ENCODE data around the gene MICU1.
"Not testable (repeated sequence)": the region's sequence is repeated elsewhere in the genome, so short reads cannot be mapped to it uniquely, and the experiment has no call there.

The MICU1 gene

DNA sequence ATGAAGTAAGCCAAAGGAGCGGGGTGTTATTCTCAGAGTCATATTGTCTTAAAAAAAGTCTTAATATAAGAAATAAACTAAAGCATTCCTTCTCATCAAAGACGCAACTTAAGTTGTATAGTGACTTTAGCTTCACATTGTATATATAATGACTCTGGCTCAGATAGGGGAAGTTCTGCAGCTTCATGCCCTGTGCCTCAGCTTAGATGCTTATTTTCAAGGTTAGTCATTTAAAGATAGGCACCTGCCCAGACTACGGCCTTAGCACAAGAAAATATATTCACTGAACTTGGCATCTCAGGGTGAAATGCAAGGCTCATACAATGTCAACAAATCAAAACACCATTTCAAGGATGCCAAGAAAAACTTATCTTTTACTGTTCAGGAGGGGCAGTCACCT is 218.4 kb downstream of the MICU1 start:
- Histone ChIP-seq H3K9me3 (ENCODE audit: control insufficient read depth, low read depth, low read length) (no peaks in the 10 kb centered on the region), H3K27ac (ENCODE audit: low read length) (no peak overlapping the region), H3K36me3 (ENCODE audit: control insufficient read depth, low read depth, low read length) (no peaks in the 10 kb centered on the region), H3K4me3 (ENCODE audit: low read length) (no peak overlapping the region), H3K4me1 (ENCODE audit: control insufficient read depth, low read depth, low read length) (no peaks in the 10 kb centered on the region), H3K27me3 (ENCODE audit: control insufficient read depth, insufficient read depth, low read length) (no peaks in the 10 kb centered on the region), H3K9ac (ENCODE audit: low read length) (no peak overlapping the region)

GRCh38 chr10:72395581-72395980 is 230.3 kb downstream of the MICU1 start:
- H3K4me1 ChIP-seq (ENCODE audit: control insufficient read depth, low read depth, low read length); H3K9ac ChIP-seq (ENCODE audit: low read length); H3K9me3 ChIP-seq (ENCODE audit: control insufficient read depth, low read depth, low read length); H3K36me3 ChIP-seq (ENCODE audit: control insufficient read depth, low read depth, low read length); H3K4me3 ChIP-seq (ENCODE audit: low read length); H3K27ac ChIP-seq (ENCODE audit: low read length); H3K27me3 ChIP-seq (ENCODE audit: control insufficient read depth, insufficient read depth, low read length): not testable (repeated sequence)

GRCh38 chr10:72392571-72392970 is 233.3 kb downstream of the MICU1 start:
- Histone ChIP-seq H3K9me3 (ENCODE audit: control insufficient read depth, low read depth, low read length) (no peaks in the 10 kb centered on the region), H3K9ac (ENCODE audit: low read length) (no peak overlapping the region), H3K4me1 (ENCODE audit: control insufficient read depth, low read depth, low read length) (no peaks in the 10 kb centered on the region), H3K27me3 (ENCODE audit: control insufficient read depth, insufficient read depth, low read length) (no peaks in the 10 kb centered on the region), H3K36me3 (ENCODE audit: control insufficient read depth, low read depth, low read length) (no peaks in the 10 kb centered on the region), H3K4me3 (ENCODE audit: low read length) (no peak overlapping the region), H3K27ac (ENCODE audit: low read length) (no peak overlapping the region)

GRCh38 chr10:72390764-72391163 is 235.1 kb downstream of the MICU1 start:
- no peak overlapping the region for H3K4me3 ChIP-seq (ENCODE audit: low read length)

GRCh38 chr10:72389716-72390115 is 236.2 kb downstream of the MICU1 start:
- H3K27me3 ChIP-seq (ENCODE audit: control insufficient read depth, insufficient read depth, low read length), result no peaks in the 10 kb centered on the region
- H3K36me3 ChIP-seq (ENCODE audit: control insufficient read depth, low read depth, low read length), result no peaks in the 10 kb centered on the region
- no peak overlapping the region for H3K4me3 ChIP-seq (ENCODE audit: low read length)
- no peak overlapping the region for H3K9ac ChIP-seq (ENCODE audit: low read length)
- no peaks in the 10 kb centered on the region for H3K9me3 ChIP-seq (ENCODE audit: control insufficient read depth, low read depth, low read length)
- no peaks in the 10 kb centered on the region for H3K4me1 ChIP-seq (ENCODE audit: control insufficient read depth, low read depth, low read length)
- H3K27ac ChIP-seq (ENCODE audit: low read length), result no peak overlapping the region

More at GRCh38 chr10:72390764-72391163, 235.1 kb downstream of the MICU1 start:
- H3K9me3 ChIP-seq (ENCODE audit: control insufficient read depth, low read depth, low read length), result no peaks in the 10 kb centered on the region
- no peaks in the 10 kb centered on the region for H3K36me3 ChIP-seq (ENCODE audit: control insufficient read depth, low read depth, low read length)
- no peak overlapping the region for H3K9ac ChIP-seq (ENCODE audit: low read length)
- no peak overlapping the region for H3K27ac ChIP-seq (ENCODE audit: low read length)
- no peaks in the 10 kb centered on the region for H3K4me1 ChIP-seq (ENCODE audit: control insufficient read depth, low read depth, low read length)
- no peaks in the 10 kb centered on the region for H3K27me3 ChIP-seq (ENCODE audit: control insufficient read depth, insufficient read depth, low read length)

DNA sequence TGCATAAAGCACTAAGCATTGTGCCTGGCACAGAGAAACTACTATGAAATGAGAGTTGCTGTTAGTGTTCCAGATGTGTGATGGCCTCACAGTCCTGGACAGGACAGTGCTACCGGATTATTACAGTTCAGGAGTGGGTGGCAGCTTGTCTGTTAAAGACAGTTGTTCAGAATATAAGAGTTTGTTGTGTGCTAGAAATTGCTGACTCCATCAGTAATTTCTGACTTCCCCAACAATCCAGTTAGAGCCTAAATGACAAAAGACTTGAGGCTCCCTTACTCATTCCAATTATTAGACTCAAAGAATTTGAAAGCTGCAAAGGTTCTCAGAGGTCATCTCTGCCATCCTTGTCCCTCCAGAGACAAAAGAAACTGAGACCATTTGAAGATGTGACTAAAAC is 236.9 kb downstream of the MICU1 start:
- H3K9ac ChIP-seq (ENCODE audit: low read length), result no peak overlapping the region
- no peaks in the 10 kb centered on the region for H3K27me3 ChIP-seq (ENCODE audit: control insufficient read depth, insufficient read depth, low read length)
- H3K4me3 ChIP-seq (ENCODE audit: low read length), result no peak overlapping the region
- no peaks in the 10 kb centered on the region for H3K4me1 ChIP-seq (ENCODE audit: control insufficient read depth, low read depth, low read length)
- H3K27ac ChIP-seq (ENCODE audit: low read length), result no peak overlapping the region
- H3K36me3 ChIP-seq (ENCODE audit: control insufficient read depth, low read depth, low read length), result no peaks in the 10 kb centered on the region
- no peaks in the 10 kb centered on the region for H3K9me3 ChIP-seq (ENCODE audit: control insufficient read depth, low read depth, low read length)

DNA sequence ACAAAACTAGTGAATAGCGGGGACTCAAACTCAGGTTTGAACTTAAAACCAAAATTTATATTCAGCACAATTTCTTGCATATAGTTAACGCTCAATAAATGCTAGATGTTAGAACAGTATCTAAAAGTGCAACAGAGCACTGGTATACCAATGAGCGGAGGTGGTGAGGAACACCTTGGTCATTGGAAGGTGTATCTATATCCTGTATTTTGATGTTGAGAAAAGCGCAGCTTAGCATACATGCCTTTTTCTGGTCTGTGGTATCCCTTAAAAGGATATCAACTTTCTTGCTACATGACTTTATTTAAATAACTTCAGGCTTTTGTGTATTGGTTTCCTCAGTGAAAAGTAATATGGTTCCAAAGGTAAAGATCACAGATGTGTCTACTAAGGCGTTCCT is 237.8 kb downstream of the MICU1 start:
- no peaks in the 10 kb centered on the region for H3K4me1 ChIP-seq (ENCODE audit: control insufficient read depth, low read depth, low read length)

GRCh38 chr10:72386916-72387586 is 238.8 kb downstream of the MICU1 start:
- no peak overlapping the region for H3K4me3 ChIP-seq (ENCODE audit: low read length)
- no peaks in the 10 kb centered on the region for H3K27me3 ChIP-seq (ENCODE audit: control insufficient read depth, insufficient read depth, low read length)
- no peaks in the 10 kb centered on the region for H3K36me3 ChIP-seq (ENCODE audit: control insufficient read depth, low read depth, low read length)
- no peaks in the 10 kb centered on the region for H3K9me3 ChIP-seq (ENCODE audit: control insufficient read depth, low read depth, low read length)
- no peak overlapping the region for H3K9ac ChIP-seq (ENCODE audit: low read length)
- H3K27ac ChIP-seq (ENCODE audit: low read length), result no peak overlapping the region
- H3K4me1 ChIP-seq (ENCODE audit: control insufficient read depth, low read depth, low read length), result no peaks in the 10 kb centered on the region

More for the DNA sequence above, 237.8 kb downstream of the MICU1 start:
- no peak overlapping the region for H3K9ac ChIP-seq (ENCODE audit: low read length)
- H3K4me3 ChIP-seq (ENCODE audit: low read length), result no peak overlapping the region
- H3K9me3 ChIP-seq (ENCODE audit: control insufficient read depth, low read depth, low read length), result no peaks in the 10 kb centered on the region
- H3K27ac ChIP-seq (ENCODE audit: low read length), result no peak overlapping the region
- H3K36me3 ChIP-seq (ENCODE audit: control insufficient read depth, low read depth, low read length), result no peaks in the 10 kb centered on the region
- H3K27me3 ChIP-seq (ENCODE audit: control insufficient read depth, insufficient read depth, low read length), result no peaks in the 10 kb centered on the region

DNA sequence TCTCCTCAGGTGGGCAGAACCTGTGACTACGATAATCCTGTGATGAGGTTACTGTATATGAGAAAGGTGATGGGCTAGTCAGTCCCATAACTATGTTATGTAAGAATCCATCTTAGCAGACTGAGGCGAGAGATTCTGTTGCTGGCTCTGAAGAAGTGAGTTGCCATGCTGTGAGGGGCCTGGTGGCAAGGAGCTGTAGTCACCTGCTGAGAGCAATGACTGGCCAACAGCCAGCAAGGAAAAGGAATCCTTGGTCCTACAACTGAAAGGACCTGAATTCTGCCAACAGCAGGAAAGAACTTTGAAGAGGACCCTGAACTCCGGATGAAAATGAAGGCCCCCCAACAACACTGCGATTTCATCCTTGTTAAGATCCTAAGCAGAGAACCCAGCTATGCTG is 240.2 kb downstream of the MICU1 start:
- no peak overlapping the region for H3K27ac ChIP-seq (ENCODE audit: low read length)
- no peaks in the 10 kb centered on the region for H3K27me3 ChIP-seq (ENCODE audit: control insufficient read depth, insufficient read depth, low read length)

GRCh38 chr10:72384982-72385381 is 240.9 kb downstream of the MICU1 start:
- H3K9me3 ChIP-seq (ENCODE audit: control insufficient read depth, low read depth, low read length); H3K4me1 ChIP-seq (ENCODE audit: control insufficient read depth, low read depth, low read length); H3K36me3 ChIP-seq (ENCODE audit: control insufficient read depth, low read depth, low read length); H3K4me3 ChIP-seq (ENCODE audit: low read length); H3K27me3 ChIP-seq (ENCODE audit: control insufficient read depth, insufficient read depth, low read length); H3K9ac ChIP-seq (ENCODE audit: low read length); H3K27ac ChIP-seq (ENCODE audit: low read length): not testable (repeated sequence)

More for the DNA sequence above, 240.2 kb downstream of the MICU1 start:
- Histone ChIP-seq H3K4me1 (ENCODE audit: control insufficient read depth, low read depth, low read length) (peaks cover 10% of the 10 kb centered on the region), H3K9me3 (ENCODE audit: control insufficient read depth, low read depth, low read length) (no peaks in the 10 kb centered on the region), H3K4me3 (ENCODE audit: low read length) (no peak overlapping the region), H3K36me3 (ENCODE audit: control insufficient read depth, low read depth, low read length) (no peaks in the 10 kb centered on the region), H3K9ac (ENCODE audit: low read length) (no peak overlapping the region)

GRCh38 chr10:72379776-72380175 is 246.1 kb downstream of the MICU1 start:
- H3K27ac ChIP-seq (ENCODE audit: low read length), result no peak overlapping the region
- no peak overlapping the region for H3K4me3 ChIP-seq (ENCODE audit: low read length)
- H3K9ac ChIP-seq (ENCODE audit: low read length), result no peak overlapping the region
- no peaks in the 10 kb centered on the region for H3K9me3 ChIP-seq (ENCODE audit: control insufficient read depth, low read depth, low read length)
- H3K27me3 ChIP-seq (ENCODE audit: control insufficient read depth, insufficient read depth, low read length), result no peaks in the 10 kb centered on the region
- no peaks in the 10 kb centered on the region for H3K36me3 ChIP-seq (ENCODE audit: control insufficient read depth, low read depth, low read length)
- peaks cover 17% of the 10 kb centered on the region for H3K4me1 ChIP-seq (ENCODE audit: control insufficient read depth, low read depth, low read length)

- no peak overlapping the region for H3K27ac ChIP-seq (ENCODE audit: low read length)
- no peak overlapping the region for H3K4me3 ChIP-seq (ENCODE audit: low read length)
- no peaks in the 10 kb centered on the region for H3K36me3 ChIP-seq (ENCODE audit: control insufficient read depth, low read depth, low read length)
- no peaks in the 10 kb centered on the region for H3K9me3 ChIP-seq (ENCODE audit: control insufficient read depth, low read depth, low read length)
- no peak overlapping the region for H3K9ac ChIP-seq (ENCODE audit: low read length)
- H3K4me1 ChIP-seq (ENCODE audit: control insufficient read depth, low read depth, low read length), result peaks cover 17% of the 10 kb centered on the region
- no peaks in the 10 kb centered on the region for H3K27me3 ChIP-seq (ENCODE audit: control insufficient read depth, insufficient read depth, low read length)
Measured at GRCh38 chr10:72379062-72379461, 246.8 kb downstream of the MICU1 start.

Measured in iPS-18a (cell line).